PFSK-1 (cell line): ENCODE data around the gene USP35.

ENCODE experiments used
- FOXP2 ChIP-seq: optimal IDR thresholded peaks from 2 replicates; pipeline ENCODE3; 2011; ENCODE audit warnings: borderline replicate concordance, control low read depth, inconsistent platforms; ENCODE audit not compliant: insufficient read depth; ENCODE audit errors: extremely low read length, extremely low read depth
- POLR2AphosphoS5 ChIP-seq: IDR thresholded peaks from 2 replicates; pipeline ENCODE4 v1.6.1; 2012; ENCODE audit warnings: low read depth, mild to moderate bottlenecking, control low read depth, low read length, moderate library complexity
- SIN3A ChIP-seq: IDR thresholded peaks from 2 replicates; pipeline ENCODE4 v1.6.1; 2012; ENCODE audit warnings: mild to moderate bottlenecking, low read length, moderate library complexity, borderline replicate concordance; ENCODE audit not compliant: insufficient read depth
- TAF1 ChIP-seq: IDR thresholded peaks from 2 replicates; pipeline ENCODE4 v1.6.1; 2012; ENCODE audit warnings: low read length, control low read depth, borderline replicate concordance; ENCODE audit not compliant: insufficient read depth
- TF ChIP-seq, protein P1 (sequence below), 2 experiments: IDR thresholded peaks; 2 replicates each; pipeline versions ENCODE4 v1.6.1 to v1.8.0; 2011 to 2012; ENCODE audit warnings: low read depth in 2 of 2, low read length in 2 of 2, control low read depth in 1 of 2, inconsistent platforms in 1 of 2, mild to moderate bottlenecking in 1 of 2, moderate library complexity in 1 of 2; ENCODE audit not compliant: insufficient read depth in 1 of 2

Gene USP35

DNA sequence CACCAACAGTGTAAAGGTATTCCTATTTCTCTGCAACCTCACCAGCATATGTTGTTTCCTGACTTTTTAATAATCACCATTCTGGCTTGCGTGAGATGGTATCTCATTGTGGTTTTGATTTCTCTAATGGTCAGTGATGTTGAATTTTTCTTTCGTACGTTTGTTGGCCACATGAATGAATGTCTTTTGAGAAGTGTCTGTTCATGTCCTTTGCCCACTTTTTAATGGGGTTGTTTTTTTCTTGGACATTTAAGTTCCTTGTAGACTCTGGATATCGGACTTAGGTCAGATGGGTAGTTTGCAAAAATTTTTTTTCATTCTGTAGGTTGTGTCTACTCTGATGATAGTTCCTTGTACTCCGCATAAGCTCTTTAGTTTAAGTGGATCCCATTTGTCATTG is 22.8 kb downstream of the USP35 start:
- no peak for TF ChIP-seq FOXP2
- no peak for TF ChIP-seq POLR2AphosphoS5
- TF ChIP-seq SIN3A = no peak
- TF ChIP-seq, protein P1, sequence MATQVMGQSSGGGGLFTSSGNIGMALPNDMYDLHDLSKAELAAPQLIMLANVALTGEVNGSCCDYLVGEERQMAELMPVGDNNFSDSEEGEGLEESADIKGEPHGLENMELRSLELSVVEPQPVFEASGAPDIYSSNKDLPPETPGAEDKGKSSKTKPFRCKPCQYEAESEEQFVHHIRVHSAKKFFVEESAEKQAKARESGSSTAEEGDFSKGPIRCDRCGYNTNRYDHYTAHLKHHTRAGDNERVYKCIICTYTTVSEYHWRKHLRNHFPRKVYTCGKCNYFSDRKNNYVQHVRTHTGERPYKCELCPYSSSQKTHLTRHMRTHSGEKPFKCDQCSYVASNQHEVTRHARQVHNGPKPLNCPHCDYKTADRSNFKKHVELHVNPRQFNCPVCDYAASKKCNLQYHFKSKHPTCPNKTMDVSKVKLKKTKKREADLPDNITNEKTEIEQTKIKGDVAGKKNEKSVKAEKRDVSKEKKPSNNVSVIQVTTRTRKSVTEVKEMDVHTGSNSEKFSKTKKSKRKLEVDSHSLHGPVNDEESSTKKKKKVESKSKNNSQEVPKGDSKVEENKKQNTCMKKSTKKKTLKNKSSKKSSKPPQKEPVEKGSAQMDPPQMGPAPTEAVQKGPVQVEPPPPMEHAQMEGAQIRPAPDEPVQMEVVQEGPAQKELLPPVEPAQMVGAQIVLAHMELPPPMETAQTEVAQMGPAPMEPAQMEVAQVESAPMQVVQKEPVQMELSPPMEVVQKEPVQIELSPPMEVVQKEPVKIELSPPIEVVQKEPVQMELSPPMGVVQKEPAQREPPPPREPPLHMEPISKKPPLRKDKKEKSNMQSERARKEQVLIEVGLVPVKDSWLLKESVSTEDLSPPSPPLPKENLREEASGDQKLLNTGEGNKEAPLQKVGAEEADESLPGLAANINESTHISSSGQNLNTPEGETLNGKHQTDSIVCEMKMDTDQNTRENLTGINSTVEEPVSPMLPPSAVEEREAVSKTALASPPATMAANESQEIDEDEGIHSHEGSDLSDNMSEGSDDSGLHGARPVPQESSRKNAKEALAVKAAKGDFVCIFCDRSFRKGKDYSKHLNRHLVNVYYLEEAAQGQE (IDR thresholded peaks at IDR 0.05; ENCODE audit: insufficient read depth in 1 of 2, low read depth in 2 of 2, low read length in 2 of 2) = no peak
- no peak for TF ChIP-seq TAF1

DNA sequence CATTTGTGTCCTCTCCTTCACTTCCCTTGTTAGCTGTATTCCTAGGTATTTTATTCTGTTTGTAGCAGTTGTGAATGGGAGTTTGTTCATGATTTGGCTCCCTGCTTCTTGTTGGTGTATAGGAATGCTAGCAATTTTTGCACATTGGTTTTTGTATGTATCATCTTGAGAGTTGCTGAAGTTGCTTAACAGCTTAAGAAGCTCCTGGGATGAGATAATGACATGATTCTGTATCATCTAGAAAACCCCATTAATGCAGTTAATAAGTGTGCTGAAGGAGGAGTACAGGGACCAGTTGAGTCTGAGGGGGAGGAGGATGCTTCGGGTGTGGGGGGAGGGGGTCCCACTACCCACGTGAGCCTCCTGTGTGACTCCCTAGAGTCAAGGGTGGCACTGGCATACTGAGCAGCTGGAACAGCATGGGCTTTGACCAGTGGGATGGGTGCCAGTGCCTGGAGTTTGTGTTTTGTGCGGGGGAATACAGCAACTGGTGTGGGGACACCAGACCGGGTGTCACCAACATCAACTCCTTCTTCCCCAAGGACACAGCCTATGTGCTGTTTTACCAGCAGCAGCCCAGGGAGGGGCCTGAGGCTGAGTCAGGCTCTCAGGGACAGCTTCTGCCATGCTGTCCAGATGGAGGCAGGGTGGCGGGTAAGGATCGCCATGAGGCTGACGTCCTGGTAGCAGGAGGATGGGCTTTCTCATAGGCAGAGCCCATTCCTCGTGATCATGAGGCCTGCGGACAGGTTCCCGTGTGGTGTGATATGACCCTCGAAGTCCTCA is 24.1 kb downstream of the USP35 start:
- TF ChIP-seq, protein P1 (IDR thresholded peaks at IDR 0.05; ENCODE audit: insufficient read depth in 1 of 2, low read depth in 2 of 2, low read length in 2 of 2) = no peak
- TF ChIP-seq SIN3A (no peak), TAF1 (no peak), FOXP2 (no peak), POLR2AphosphoS5 (no peak)

DNA sequence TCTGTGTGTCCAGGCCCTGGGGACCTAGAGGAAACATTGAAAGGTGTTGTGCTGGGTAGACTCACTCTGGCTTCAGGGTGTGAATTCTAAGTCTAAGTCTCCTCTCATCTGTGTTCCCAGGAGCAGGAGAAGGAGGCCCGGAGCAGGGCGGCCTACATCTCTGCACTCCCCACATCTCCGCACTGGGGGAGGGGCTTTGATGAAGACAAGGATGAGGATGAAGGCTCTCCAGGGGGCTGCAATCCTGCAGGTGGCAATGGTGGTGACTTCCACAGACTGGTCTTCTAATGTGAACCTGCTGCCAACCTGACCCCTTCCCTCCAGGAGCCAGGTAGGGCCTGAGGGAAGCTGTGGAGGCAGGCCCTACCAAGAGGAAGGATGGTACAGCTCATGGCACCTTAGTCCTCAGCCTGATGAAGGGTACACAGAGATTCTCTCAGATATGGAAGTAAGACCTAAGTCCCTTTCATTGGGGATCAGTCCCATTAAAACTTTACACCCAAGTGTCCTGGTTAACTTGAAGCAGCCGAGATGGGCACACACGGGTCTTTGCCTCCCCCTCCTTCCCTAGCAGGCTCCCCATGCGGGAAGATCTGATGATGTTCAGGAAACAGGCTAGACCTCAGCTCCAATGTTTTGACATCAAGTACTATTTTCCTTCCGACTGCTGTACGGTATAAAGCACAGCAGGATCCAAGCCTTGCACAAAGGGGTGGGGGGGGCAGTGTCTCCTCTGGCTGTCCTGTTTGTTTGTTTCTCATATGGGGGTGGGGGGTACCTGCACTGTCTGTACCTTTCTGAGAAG is 25.0 kb downstream of the USP35 start:
- TF ChIP-seq TAF1 (no peak), POLR2AphosphoS5 (no peak), FOXP2 (no peak), SIN3A (no peak)
- TF ChIP-seq, protein P1 (IDR thresholded peaks at IDR 0.05; ENCODE audit: insufficient read depth in 1 of 2, low read depth in 2 of 2, low read length in 2 of 2) = no peak

DNA sequence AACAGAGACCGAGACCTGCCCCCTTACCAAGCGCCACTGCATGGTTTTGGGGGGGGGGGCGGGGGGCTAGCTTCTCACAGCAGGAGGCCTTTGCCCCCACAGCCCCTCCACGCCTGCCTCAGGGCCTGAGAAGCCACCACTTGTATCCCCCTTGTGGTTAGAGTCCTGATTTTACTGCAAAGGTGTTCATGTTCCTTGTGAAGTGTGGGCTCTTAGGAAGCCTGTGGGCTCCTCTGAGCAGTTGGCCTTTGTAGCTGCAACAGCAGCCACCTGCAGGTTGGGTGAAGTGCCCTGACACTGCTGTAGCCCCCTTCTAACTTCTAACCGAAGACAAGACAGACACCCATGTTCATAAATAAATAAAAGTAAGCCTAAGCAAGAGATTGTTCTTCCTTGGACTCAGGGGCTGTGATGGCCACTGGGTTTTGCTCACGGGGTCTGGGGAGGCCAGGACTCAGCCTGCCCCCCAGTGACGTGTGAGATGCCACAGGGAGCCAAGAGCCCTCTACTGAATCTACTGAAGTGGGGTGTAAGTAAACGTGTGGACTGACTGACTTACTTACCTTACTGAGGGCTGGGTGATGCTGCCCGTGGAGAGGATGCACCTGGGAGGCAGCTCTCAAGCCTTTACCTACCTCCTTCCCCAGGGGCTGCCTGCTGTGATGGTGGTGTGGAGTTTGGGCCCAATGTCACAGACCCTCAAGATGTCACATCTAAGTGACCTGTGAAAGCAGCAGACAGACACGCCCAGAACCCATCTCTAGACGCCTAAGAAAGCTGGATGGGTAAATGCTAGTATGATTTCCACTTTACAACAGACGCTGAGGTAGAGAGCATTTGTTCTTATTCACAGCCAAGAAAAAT is 25.8 kb downstream of the USP35 start:
- TF ChIP-seq, protein P1 (IDR thresholded peaks at IDR 0.05; ENCODE audit: insufficient read depth in 1 of 2, low read depth in 2 of 2, low read length in 2 of 2) = no peak
- TF ChIP-seq FOXP2 (no peak), POLR2AphosphoS5 (no peak), TAF1 (no peak), SIN3A (no peak)
